ENCODE results near the gene TUBE1.

DNA sequence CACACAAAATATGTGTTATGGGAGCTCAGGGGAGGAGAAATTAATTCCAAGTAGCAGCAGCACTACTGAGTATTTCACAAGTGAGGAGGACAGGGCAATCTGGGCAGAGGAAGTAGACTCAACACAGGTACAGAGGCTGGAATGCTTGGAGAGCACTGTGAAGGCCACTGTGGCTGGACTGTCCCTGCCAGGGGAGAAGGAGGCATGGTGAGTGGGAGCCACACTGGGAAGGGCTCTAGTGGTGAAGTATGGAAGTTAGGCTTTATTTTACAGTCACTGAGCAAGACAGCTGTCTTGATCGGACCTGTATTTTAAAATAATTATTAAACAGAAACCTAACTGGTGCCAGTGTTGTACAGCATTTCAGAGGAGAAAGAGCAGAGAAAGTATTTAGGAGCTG is 28.9 kb upstream of the TUBE1 start:
- TF ChIP-seq EZH2 (IDR thresholded peaks at IDR 0.05; ENCODE audit: borderline replicate concordance, low read depth, low read length, severe bottlenecking) (no peak), JUN (IDR thresholded peaks at IDR 0.05; ENCODE audit: borderline replicate concordance, insufficient read depth, insufficient read length, low read depth) (no peak), POLR2A (IDR thresholded peaks at IDR 0.05; ENCODE audit: low read depth, low read length) (no peak), POLR2AphosphoS5 (IDR thresholded peaks at IDR 0.05; ENCODE audit: insufficient read depth, low read depth, low read length) (no peak), MYC (IDR thresholded peaks at IDR 0.05; ENCODE audit: low read depth, low read length) (no peak)
- TF ChIP-seq, protein P1, sequence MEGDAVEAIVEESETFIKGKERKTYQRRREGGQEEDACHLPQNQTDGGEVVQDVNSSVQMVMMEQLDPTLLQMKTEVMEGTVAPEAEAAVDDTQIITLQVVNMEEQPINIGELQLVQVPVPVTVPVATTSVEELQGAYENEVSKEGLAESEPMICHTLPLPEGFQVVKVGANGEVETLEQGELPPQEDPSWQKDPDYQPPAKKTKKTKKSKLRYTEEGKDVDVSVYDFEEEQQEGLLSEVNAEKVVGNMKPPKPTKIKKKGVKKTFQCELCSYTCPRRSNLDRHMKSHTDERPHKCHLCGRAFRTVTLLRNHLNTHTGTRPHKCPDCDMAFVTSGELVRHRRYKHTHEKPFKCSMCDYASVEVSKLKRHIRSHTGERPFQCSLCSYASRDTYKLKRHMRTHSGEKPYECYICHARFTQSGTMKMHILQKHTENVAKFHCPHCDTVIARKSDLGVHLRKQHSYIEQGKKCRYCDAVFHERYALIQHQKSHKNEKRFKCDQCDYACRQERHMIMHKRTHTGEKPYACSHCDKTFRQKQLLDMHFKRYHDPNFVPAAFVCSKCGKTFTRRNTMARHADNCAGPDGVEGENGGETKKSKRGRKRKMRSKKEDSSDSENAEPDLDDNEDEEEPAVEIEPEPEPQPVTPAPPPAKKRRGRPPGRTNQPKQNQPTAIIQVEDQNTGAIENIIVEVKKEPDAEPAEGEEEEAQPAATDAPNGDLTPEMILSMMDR (IDR thresholded peaks at IDR 0.05; ENCODE audit: extremely low read depth in 1 of 2, insufficient read depth in 1 of 2, low read depth in 1 of 2, low read length in 2 of 2): no peak

Measured in endothelial cell of umbilical vein (primary cell).